Esophagus mucosa (tissue), 1 donor: Measurements from ENCODE around the gene STAT5A. TPM values are rescaled to one million over a fixed set of nuclear protein-coding genes. Genes with fewer than 3 reads are reported as not detected.
"Not testable (repeated sequence)": the region's sequence is repeated elsewhere in the genome, so short reads cannot be mapped to it uniquely, and the experiment has no call there.

Experiments used
- ATAC-seq: fragments of 200-7000 bp; cut with Tn5 transposase; one replicate; pipeline ENCODE4 v1.9.1; 2020
- total RNA-seq: library from RNA; stranded (reverse); gene quantifications from one replicate; pipeline ENCODE4 v1.2.4, GENCODE V29; 2023
- donor health status: DM: yes; HTN: yes; CAD: no.

STAT5A gene
- total RNA-seq, 1 donor from 2014 or later = 6.9 TPM

DNA sequence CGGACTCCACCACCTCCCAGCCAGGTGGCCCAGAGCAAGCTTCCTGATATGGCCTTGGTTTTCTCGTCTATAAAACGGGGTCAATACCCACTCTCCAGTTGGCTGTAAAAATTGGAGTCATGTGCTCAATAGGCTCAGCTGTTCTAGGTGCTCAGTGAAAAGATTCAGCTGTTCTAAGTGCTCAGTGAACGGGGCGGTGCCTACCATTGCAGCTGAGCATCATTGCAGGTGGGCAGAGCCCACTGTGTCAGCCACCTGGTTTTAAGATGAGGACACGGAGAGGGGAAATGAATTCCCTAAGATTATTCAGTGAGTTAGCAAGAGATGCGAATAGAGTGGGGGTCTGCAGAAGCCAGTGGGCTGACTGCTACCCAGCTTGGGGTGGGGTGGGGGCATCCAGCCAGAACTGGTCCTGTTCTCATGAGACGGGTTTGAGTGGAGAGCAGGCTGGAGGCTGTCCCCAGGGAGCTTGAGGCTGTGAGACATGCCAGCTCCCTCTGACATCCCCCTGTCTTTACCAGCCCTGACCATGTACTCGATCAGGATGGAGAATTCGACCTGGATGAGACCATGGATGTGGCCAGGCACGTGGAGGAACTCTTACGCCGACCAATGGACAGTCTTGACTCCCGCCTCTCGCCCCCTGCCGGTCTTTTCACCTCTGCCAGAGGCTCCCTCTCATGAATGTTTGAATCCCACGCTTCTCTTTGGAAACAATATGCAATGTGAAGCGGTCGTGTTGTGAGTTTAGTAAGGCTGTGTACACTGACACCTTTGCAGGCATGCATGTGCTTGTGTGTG, 21.9 kb downstream of the STAT5A start:
- ATAC-seq = no peak

- no peak for ATAC-seq
Observed at GRCh38 chr17:42310787-42311215, 22.5 kb downstream of the STAT5A start.

DNA sequence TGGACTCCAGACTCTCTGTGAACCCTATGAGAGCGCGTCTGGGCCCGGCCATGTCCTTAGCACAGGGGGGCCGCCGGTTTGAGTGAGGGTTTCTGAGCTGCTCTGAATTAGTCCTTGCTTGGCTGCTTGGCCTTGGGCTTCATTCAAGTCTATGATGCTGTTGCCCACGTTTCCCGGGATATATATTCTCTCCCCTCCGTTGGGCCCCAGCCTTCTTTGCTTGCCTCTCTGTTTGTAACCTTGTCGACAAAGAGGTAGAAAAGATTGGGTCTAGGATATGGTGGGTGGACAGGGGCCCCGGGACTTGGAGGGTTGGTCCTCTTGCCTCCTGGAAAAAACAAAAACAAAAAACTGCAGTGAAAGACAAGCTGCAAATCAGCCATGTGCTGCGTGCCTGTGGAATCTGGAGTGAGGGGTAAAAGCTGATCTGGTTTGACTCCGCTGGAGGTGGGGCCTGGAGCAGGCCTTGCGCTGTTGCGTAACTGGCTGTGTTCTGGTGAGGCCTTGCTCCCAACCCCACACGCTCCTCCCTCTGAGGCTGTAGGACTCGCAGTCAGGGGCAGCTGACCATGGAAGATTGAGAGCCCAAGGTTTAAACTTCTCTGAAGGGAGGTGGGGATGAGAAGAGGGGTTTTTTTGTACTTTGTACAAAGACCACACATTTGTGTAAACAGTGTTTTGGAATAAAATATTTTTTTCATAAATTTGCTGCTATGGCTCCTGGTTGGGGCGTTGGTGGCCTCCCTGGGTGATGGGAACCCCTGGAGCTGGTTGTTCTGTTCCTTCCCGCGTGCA, 23.1 kb downstream of the STAT5A start:
- peak; percentile 13 for ATAC-seq

DNA sequence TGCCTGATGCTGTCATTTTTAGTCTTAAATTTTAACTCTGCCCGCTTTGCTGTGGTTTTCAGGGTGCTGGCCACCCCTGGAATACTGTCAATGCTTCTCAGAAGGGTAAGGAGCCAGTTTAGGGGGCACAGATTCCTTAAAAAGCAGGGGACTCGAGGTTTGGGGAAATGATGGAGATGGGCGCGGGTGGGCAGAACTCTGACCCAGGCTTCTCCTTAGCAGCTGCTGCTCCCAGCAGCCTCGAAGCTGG, 23.7 kb downstream of the STAT5A start:
- ATAC-seq = no peak

DNA sequence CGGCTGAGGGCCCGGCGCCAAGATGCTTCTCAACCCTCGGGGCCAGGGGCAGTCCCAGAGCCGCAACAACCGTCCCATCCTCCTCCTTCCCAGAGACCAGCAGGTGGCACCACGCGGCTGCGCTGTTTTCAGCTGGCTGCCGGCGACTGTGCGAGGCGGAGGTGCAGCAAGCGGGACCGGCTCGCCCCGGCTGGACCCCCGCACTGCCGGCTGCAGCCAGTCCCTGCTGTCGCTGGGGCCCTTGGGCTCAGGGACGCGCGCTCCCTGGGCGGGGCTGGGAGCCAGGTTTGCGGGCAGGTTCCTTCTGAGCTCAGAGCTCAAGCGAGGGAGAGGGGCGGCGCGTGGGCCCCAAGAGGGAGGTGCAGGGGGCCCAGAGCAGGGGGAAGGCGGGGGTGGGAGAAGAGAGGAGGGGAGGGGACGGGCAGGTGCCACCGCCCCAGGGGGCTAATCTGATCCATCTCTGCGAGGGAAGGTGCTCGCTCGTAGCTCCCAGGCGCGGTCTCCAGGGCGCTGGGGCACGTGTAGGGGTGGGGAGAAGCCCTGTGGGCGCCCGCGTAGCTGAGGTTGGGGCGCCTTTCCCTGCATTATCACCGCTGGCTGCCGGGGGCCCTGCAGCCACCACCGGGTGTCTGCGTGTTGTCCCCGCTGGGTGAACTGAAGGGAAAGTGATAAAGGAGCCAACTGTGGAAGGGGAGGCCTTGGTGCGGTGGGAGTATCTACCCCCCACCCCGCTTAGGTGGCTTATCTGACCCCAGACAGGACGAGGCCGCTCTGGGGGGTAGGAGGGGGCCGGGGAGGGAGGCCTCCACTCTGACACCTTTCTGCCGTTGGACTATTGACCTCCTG, 24.2 kb downstream of the STAT5A start:
- ATAC-seq = peak; percentile 64

DNA sequence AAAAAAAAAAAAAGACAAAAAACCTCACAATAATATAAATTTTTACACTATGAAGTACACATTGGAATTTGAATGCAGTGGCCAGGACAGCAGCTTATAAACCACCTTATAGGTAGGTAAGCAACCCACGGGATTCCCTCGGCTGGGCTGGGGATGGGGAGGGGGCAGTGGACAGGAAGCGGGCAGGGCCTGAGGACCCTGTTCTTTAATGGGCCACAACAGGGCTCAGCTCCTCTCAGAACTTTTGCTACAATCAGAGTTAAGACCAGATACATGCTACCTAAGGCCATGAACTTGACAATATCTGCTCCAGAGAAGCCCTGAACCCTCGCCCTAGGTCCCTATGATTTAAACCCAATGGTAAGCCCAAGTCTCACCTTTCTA, 25.1 kb downstream of the STAT5A start:
- ATAC-seq = no peak

DNA sequence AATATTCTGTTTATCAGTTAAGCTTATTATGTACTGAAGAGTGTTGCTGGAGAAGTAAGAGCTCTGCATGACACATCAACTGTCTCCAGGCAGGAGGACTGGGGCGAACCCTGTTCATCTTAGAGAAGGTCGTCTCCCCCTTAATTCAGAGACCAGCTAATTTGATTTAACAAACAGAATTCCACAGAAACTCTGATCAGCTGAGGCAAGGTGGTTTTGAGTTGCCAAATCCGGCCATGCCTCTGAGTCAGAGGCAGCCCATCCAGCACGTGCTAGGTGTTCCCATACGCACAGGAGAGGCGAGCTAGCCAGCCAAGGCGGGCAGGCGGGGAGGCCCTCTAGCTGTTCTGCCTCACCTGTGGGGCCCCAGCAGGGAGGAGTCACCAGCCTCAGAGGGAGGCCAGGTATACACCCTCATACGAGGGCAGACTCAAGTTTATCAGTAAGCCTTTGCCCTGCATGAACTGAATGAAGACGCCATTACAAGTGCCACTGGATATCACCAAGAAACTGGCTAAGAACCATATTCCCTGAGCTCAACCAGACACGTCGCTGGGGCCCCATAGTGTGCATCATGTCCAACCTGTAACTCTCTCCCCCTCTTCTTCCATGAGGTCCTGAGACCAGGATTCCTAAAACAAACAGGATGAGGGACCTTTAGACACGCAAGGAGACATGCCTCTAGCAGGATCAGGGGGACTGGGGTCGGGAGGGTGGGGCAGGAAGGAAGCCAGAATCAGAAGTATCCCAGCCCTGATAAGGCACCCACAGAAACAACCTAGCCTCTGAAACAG, 25.7 kb downstream of the STAT5A start:
- peak; percentile 54 for ATAC-seq

DNA sequence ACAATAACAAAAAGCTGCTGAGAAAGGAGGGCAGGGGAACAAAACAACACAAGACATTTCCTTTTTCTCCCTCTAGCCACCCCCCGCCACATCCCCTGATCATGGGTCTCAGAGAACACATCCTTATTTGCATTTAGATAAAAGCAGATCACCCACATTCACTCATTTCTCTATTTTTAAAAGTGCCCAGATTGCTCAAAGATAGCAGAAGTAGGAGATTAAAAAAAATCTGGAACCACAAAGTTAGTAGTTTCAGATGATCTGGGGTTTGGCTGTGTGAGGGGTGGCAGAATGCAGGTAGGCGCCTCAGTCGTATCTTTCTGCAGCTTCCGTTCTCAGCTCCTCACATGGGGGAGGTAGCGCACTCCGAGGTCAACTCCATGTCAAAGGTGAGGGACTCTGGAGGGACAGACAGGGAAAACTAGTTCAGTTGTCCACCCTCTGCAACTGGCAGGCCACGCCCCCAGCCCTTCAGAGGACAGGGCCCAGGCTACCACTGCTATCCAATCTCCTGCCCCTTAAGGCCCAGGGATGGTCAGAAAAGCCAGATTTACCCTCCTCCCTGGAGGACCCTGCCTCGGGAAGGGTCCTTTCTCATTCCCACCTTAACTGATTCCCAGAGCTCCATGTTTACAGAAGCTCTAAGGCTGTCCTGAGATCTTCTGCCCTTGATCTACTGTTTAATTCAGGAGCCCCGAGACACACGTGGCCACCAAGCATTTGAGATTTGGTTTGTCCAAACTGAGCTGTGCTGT, 27.3 kb downstream of the STAT5A start:
- ATAC-seq = no peak

DNA sequence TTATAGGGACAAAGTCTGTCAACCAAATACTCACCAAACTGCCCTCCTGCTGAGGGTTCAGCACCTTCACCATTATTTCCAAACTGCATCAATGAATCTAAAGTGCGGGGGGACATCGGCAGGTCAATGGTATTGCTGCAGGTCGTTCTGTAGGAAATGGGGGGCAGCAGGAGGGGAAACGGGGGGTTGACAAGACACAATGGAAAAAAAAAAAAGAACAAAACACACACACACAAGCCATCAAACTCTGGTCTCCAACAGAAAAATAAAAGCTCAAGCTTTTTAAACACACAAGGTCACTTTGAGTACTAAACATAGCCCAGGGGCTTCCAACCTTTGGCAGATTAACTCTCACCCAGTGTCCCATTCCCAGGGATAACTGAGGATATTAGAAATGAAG, 28.5 kb downstream of the STAT5A start:
- no peak for ATAC-seq

DNA sequence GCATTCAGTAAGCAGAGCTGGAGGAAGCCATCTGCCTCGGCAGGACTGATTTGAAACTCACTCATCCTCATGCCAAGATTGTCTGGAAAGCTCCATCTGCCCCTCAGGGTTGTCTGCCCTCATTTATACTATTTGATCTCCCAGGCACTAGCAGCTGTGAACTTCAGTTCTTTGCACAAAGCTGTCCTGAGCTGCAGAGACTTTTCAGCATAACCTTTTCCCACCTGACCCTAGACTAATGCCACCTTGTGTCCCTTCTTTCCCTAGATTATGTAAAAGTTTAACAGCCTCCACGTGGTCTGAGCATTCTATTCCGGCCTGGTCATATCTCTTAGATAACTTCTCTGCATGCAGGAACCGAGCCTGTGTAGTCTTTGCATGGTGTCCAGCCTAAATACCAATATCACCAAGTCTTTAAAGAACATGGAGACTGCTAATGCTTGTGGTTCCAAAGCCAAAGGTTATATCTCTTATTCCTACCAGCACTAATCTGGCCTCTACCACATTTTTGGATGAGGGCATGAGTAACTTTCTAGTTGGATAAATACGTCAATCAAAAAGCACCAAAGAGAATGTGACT, 29.1 kb downstream of the STAT5A start:
- ATAC-seq = no peak

DNA sequence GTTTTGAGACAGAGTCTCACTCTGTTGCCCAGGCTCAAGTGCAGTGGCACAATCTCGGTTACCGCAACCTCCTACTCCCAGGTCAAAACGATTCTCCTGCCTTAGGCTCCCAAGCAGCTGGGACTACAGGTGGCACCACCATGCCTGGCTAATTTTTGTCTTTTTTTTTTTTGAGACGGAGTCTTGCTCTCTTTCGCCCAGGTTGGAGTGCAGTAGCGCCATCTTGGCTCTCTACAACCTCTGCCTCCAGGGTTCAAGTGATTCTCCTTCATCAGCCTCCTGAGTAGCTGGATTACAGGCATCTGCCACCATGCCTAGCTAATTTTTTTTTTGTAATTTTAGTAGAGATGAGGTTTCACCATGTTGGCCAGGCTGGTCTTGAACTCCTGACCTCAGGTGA, 29.7 kb downstream of the STAT5A start:
- not testable (repeated sequence) for ATAC-seq

- no peak for ATAC-seq
Observed at GRCh38 chr17:42321555-42321954, 33.3 kb downstream of the STAT5A start.

- peak; percentile 86 for ATAC-seq
Observed at GRCh38 chr17:42322382-42323267, 34.3 kb downstream of the STAT5A start.

GRCh38 chr17:42323268-42323773, 35.0 kb downstream of the STAT5A start:
- ATAC-seq = no peak

- peak; percentile 86 for ATAC-seq
Observed at GRCh38 chr17:42325026-42325425, 36.7 kb downstream of the STAT5A start.

DNA sequence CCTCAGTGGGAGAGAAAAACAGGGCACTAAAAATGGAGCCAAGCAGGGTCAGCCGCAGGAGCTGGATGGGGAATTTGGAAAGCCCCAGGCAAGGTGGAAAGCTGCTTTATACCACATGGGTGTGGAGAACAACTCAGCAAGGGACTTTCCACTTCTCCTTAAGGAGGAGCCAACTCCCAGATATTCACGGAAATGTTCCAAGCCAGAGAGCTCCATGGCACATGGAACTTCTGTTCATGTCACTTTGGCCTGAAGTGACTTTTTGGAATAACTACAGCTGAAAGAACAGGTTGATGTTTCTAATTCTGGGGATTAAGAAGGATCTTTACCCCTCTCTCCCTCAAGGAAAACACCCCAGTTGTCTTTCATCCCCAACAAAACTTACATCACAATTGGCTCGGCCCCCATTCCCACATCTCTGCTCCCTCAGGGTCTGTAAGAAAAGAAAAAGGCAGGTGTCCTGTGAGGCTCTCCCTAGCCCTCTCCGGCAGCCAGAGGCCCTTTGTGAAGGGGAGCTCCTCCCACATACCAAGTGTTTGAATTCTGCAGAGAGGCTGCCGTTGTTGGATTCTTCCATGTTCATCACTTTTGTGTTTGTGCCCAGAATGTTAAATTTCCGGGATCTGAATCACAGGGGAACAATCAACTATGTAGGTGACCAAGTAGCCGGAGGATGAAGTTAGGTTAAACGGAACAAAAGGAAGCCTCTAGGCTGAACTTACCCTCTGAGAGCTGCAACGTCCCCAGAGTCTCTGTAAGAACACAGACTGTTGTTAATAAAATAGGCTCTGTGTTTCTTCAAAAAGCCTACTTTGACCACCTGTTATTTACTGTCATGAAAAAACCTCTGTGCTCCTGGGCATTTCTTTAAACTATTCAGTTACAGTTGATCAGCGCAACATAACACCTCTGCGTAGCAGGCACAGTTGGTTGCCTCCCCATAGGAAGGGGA, 41.0 kb downstream of the STAT5A start:
- peak; percentile 68 for ATAC-seq

DNA sequence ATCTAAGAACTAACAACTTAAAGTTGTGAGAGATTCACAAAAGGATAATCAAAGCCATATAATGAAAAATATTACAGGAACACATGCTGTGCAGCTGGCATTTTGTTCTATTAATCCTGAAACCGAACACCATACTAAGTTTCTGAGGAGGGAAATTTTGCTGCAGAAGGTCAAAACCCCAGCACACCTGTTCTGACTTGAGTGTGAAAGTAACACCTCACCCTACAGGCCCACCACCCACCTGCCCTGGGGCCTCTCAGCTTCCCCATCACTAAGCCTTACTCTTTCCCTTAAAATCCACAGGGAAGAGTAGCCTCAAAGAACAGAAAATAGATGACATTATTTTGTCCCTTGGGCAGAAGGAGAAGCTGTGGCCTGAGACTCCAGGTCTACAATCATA, 44.8 kb downstream of the STAT5A start:
- ATAC-seq = no peak

DNA sequence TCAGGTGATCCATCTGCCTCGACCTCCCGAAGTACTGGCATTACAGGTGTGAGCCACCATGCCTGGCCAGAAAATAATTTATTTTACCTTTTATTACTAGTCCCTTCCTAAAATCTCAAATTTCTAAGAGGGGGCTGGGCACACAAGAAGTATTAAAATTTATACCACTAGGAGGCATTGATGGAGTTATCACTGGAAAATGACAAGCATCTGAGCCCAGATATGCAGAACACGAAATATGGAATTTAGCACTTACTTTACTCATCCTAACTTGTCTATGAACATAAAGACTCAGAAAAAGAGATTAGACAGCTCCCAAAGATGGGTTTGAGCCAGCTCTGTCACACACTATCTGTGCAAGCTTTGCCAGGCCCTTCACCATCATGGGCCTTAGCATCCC, 46.4 kb downstream of the STAT5A start:
- no peak for ATAC-seq

- ATAC-seq = peak; percentile 22
Observed at GRCh38 chr17:42337442-42337841, 49.1 kb downstream of the STAT5A start.
